Pons (tissue), 1 donor: ENCODE data around the gene TNIP3.
"Not testable (repeated sequence)": the region's sequence is repeated elsewhere in the genome, so short reads cannot be mapped to it uniquely, and the experiment has no call there.

Experiments used
- DNase-seq: peaks from one replicate; pipeline ENCODE4 v3.0.0-alpha.2; 2016; ENCODE audit warnings: low spot score

Gene TNIP3

DNA sequence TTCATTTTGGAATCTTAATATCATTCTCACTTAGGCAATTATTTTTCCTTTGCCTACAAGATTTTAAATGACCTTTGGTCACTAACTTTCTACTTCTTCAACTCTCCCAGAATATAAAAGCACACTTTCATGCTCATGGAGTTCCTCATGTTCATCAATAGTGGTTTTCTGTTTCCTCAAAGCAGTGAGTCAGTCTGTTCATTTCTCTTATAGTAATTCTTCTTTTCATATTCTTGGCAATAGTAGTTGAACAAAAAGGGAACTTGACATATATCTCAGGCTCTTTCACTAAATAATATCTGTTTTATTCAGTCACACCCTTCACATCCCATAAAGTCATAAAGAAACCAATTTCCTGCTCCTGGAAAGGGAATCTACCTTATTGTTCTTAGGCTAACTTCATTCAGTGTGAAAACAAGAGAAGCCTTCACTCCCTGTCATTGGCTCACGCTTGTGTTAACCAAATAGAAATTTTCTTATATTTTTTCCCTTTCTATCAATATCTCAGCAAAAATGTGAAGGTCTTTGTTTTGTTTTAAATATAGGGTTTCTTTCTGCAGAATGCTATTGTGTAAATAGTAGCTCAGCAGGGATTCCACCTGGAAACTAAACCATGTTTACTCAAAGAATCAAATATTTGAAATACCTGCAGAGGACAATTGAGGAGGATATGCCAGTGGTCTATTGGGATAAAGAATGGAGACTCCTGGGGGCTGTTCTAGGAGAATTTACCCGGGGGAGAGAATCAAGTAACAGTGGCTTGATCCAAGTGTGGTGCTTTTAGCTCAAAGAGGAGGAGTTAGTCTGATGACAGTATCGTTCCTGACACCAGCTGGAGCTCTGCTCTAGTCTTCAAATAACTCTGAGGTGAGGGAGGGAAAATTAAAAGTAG is 13.4 kb upstream of the TNIP3 start:
- DNase-seq, result no peak

DNA sequence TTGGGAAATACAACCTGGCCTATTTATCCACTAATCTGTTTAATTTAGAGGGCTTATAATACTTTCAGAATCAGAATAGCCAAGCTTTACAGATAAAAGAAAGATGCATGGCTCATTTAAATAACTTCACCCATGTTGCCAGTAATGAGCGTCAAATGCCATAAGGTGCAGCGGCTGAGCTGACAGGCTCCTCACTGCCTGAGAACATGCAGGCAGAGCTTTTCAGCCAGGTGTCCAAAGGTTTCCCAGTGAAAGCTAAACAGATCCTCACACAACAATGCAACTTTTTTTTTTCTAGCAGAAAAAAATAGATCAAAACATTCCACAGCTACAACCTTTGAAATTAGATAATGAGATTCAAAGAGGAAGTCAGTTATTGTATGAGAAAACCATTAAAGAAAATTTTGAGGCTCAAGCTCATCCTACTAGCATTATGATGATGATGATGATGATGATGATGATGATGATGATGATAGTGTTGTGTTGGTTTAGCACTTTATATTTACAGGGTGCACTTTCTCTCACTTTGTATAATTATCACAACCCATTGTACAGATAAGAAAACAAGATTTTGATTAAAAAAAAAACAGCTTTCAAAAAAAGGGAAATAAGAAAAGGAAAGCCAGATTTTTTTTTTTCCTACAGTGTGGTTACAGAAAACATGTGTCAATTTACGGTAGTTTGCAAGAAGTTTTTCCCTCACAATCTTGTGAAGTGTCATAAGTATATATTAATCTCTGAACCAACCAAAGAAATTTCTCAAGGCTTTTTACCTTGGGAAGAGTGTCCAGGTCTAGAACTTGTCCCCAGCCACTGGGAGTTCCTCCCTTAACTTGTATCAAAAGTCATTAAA is 12.2 kb upstream of the TNIP3 start:
- DNase-seq, result no peak

DNA sequence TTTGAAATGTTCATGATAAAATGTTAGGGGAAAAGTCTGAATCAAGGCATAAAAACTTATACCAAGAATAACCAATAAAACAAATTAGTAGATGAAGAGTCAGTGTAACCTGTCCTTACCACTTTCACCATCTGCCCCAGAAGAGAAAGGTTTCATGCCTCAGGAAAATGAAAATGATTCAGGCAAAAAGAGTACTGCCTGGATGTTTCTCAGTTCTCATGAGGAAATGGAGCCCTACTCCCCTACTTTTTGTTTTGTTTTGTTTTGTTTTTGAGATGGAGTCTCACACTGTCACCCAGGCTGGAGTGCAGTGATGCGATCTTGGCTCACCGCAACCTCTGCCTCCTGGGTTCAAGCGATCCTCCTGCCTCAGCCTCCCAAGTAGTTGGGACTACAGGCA is 7.4 kb upstream of the TNIP3 start:
- DNase-seq, result not testable (repeated sequence)

DNA sequence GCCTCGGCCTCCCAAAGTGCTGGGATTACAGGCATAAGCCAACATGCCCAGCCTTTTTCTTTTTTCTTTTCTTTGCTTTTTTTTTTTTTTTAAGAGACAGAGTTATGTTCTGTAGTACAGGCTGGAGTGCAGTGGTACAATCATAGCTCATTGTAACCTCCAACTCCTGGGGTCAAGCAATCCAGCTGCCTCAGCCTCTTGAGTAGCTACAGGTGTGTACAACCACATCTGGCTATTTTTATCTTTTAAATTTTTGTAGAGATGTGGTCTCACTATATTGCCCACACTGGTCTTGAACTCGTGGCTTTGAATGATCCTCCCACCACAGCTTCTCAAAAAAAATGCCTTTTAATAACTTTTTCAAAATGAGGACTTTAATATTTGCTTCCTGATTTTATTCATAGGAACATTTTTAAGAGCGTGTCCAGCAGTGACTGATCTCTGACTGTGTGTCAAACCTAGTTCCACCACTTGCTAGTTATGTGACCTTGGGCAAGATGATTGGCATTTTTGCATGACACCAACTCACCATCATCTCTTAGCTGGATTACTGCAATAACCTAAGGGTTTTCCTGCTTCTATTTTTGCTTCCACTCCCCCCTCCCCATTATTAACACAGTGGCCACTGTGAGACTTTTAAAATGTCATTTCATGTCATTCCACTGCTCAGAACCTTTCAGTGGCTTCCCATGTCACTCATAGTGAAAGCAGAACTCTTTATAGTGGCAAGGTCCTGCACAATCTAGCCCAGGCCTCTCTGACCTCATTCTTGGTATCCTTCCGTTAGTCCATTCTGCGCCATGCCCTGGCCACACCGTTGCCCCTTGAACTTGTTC is 4.5 kb upstream of the TNIP3 start:
- peak; percentile 65 for DNase-seq

DNA sequence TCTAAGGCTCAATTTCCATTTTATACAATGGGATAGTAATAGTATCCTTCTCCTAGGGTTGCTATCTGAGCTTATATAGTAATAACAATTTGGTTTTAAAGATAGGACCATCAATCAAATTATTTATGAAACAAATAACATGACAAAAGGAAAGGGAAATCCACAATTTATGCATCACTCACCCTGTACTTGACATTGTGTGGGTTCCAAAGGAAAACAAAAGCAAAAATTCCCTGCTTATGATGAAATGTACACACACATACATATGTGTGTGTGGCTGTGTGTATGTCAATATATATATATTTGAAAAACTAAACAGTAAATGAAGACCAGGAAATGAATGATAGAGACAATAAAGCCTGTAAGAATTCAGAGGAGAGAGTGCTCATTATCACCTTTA is 2.9 kb upstream of the TNIP3 start:
- no peak for DNase-seq

DNA sequence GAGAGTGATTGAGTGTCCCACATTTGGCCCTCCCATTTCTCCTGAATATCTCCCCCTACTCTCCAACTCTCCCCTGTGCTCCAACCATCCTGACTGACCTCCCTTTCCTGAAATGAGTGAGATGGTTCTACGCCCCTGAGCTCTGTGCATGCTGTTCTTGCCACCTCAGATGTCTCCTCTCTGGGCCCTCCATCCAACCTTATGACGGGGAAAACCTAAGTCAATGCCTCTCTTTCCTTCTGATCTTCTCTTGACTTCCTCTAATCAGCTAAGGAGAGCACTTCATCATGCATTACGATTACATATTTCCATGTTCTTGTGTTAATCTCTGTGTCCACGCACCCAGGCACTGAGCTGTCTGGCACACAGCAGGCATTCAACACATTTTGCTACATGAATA is 1.1 kb upstream of the TNIP3 start:
- DNase-seq, result no peak

DNA sequence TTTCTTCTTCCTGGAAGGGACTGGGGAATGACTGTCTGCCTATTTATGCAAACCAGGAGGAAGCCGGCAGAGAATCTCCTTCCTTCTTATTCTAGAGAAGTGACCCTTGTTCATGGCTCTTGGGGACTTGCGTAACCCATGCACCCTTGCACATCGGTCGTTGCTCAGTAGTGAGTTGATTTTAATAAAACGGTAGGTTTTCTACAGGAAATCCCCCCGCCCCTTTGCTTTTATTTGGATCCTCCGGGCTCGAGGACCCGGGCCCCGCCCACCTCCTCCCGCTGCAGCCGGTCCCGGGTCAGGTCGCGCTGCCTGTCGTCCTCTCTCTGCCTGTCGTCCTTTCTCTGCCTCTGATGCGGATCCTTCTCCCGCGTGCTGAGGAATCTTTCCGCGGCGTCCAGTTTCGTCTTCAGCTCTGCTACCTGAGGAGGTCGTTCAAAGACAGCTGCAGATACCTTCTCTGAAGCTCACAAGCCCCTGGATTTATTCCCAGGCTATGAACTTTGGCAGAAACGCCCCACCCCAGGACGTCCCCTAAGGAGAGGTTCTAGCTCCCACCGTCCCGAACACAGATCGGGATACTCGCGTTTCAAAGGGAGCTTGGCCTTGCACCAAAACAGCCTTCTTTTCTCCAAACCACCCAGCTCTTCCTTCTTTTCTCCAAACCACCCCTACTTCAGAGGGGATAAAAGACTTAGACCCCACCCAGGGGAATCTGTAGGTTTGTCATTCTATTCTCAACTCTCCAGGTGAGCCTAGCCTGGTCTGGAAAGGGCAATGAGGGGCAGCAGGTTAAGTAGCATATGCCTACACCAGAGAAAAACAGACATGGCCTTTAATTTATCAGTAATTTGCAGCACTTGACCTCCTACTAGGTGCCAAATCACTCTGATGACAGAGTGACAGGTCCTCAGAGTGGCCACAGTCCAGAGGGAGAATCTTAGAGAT is 7.0 kb downstream of the TNIP3 start:
- peak; percentile 53 for DNase-seq

DNA sequence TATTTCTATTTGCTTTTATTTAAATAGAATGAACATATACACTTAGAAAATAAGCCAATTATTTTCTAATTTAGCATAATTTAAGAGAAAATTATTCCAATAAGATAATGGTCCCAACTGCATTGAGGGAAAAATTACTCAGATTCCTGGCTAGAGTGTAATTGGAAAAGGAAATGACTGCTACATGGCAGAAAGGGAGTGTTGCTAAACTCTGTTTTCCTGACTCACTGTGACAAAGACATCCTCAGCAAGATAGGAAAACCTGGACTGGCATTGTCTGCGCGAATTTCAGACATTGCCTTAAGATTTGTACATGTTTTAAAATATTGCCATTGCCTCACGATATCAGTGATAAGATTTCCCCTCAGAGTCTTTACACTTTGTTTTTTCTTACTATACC is 8.2 kb downstream of the TNIP3 start:
- DNase-seq, result no peak

DNA sequence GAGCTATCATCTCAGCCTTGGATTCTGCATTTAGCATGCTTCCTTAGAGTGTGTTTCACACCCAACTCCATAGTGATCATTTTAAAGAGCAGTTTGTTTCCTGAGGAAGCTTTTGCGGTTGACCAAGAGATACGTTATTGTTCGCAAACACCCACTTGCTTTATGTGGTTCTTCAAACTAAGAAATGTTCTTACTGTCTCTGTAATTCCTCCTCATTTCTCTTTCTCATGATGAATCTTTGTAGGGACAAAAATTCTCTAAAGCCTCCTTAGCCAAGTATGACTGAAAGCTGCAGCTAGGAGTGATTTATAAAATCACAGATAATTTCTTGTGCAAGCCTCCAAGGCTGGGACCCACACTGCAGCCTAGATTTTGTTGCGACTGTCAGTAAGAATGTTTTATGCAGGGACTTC is 10.0 kb downstream of the TNIP3 start:
- DNase-seq, result no peak

DNA sequence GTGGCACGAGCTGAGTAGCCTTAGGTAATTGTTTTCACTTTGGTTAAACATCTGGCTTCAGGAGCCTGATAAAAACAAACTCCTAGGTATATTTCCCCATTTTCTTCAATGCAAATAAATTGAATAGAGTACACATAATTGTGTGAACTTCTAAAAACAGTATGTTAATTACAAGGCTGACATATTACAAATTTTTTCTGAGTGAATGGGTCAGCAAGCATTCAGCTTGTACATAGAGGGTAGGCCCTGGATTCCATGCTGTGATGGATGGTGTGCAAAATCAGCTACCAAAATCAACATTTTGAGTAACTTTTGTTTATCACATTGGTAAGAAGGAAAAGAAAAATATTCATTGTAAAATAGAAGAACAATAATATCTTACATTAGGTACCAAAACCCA is 12.2 kb downstream of the TNIP3 start:
- DNase-seq, result no peak

DNA sequence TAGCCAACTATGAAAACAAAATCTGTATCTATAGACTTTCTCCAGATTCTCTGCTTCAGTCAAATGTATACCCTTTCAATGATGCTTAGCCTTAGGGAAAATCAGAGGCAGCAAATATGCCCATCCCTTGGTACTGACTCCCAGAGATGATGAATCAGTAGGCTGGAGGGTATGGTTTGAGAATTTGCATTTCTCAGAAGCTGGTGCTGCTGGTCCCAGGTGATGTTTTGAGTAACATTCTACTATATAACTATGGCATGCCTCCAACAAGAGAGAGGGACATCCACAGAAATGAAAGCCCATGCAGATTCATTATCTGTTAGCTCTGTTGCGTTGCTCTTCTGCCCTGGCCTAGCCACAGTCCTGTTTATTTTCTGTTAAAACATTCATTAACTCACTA is 13.6 kb downstream of the TNIP3 start:
- no peak for DNase-seq

DNA sequence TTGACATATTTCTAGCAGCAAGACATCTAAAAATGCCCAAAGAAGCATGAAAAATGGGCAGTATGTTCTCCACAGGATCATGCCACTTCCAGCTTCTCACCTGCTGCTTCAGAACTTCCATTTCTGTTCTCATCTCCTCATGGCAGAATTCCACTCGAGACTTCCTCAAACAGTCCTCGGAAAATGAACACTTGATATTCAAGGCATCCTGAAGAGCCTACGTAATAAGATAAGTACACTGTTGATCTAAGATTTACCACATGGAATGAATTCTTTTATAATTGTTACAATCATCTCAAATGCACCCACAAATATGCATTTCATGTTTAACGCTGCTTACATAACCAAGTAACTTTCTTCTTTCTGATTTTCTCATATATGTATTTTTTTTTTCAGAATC is 14.1 kb downstream of the TNIP3 start:
- DNase-seq, result no peak

DNA sequence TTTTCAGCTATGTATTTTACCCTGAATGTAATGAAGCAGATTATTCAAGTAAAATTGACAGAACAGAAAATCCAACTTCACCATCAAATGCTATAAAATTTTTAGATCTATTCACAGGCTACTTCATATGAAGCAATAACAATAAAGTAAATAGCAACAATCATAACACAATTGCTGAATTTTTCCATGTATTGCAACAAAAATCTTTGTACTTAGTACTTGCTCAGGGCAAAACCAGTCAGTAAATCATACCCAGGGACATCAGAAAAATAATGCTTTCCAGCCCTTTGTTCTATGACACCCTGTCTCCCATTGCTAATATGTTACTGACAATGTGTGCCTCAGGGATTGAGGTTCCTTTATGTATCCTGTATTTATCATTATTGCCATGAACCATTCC is 15.5 kb downstream of the TNIP3 start:
- no peak for DNase-seq

DNA sequence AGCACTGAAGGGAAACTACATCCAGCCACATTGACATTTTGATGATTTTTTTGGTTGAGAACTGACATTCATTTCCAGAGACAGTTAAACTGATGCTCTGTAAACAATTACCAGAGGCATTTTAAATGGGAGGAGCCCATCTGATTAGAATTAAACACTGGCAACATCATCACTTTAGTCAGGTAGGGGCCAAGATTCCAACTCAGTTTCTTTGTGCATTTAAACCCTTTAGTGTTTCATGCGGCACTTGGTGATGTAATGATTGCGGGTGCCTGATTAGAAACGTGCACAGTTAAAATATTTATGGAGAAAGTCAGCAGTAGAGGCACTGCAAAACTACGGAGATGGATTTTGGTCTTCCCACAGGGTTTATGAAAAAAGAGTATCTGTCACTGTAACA is 16.1 kb downstream of the TNIP3 start:
- DNase-seq, result no peak

DNA sequence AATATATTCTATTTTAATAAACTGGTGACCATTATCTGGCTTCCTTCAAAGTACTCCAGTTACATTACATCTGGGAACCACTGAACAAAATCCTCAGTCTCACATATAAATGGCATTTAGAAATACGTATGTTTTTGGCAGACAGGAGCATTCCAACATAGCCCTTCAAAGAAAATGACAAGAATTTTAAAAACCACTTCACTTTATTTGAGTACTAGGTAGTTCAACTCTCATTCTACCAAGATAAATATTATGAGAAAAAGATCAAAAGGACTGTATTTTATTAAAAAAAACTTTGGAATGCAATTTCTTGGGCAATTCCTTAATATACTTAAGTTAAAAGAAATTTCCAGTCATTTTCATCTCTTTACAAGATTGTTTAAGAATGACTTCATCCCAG is 17.6 kb downstream of the TNIP3 start:
- DNase-seq, result no peak

DNA sequence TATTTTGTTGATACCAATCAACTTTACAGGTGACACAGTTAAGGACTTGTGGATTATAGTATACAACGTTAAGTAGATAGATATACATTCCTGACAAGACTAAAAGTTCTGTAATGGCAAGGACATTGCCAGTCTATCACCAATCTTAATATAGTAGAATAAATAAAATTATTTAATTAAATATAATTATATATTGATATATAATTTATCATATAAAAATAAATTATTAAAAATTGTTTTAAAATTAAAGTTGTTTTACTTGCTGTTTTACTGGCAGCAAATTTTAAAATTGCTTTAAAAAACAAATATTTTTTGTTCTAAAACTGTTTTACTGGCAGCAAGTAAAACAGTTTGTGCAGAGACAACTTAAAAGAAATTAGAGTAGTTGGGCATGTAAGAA is 18.7 kb downstream of the TNIP3 start:
- no peak for DNase-seq

DNA sequence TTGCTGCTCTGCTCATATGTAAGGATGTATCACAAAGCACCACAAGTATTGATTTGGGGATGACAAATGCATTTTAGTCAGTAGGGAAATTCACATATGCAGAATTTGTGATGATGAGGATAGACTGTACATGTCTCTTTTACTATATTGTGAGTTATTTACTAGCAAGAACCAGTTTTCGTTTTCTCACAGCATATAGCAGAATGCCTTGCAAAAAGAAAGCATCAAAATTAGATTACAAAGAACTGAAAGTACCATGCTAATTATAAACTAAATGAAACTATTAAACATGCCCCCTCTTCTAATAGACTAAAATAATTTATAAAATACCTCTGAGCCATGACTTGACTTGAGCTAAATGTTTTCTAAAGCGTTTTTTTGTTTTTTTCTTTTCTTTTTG is 20.1 kb downstream of the TNIP3 start:
- DNase-seq, result no peak

DNA sequence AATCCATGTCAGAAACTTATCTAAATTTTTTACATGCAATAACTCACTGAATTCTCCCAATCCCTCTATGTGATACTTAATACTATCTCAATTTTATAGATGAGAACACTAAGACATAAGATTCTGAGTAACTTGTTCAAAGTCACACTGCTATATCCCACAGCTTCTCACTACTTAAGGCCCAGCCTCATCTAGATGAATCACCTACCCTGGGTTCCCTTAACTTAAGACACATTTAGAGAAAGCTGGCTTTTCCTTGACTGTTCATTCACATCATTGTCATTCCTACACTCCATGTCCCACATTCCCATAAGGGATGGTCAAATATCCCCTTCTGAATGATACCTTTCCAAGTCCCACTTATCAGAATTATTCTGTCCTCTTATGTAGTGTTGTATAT is 21.0 kb downstream of the TNIP3 start:
- no peak for DNase-seq

DNA sequence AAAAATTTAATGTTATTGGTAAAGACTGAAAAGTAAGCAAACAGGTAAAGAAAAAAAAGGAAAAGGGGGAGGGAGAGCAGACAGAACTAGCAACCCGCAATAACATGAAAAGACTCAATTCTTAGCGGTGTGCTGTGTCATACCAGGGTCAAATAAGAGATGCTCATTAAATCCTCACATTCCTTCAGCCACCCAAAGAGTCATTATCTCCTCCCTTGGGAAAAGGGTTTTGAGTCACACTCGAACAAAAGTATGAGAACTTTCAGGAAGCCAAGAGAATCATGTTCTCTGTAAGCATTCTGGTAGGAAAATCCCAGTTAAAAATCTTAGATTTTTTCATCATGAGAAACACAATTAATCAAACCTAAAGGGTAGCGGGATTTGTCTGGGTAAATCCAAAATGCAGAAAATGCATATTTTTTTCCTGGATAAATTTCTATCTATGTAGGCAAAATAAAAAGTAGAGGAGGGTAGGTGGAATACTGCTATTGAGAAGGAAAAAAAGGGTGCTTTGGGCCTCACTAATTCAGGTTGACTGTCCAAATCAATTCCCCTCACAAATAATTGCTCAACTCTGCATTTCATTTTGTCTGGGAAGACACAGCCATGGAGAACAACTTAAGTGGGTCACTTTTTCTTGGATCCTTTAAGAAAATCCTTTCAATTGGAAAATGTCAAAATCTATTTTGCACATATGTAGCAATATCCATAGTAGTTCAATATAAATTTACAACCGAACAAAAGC is 23.2 kb downstream of the TNIP3 start:
- DNase-seq, result no peak

DNA sequence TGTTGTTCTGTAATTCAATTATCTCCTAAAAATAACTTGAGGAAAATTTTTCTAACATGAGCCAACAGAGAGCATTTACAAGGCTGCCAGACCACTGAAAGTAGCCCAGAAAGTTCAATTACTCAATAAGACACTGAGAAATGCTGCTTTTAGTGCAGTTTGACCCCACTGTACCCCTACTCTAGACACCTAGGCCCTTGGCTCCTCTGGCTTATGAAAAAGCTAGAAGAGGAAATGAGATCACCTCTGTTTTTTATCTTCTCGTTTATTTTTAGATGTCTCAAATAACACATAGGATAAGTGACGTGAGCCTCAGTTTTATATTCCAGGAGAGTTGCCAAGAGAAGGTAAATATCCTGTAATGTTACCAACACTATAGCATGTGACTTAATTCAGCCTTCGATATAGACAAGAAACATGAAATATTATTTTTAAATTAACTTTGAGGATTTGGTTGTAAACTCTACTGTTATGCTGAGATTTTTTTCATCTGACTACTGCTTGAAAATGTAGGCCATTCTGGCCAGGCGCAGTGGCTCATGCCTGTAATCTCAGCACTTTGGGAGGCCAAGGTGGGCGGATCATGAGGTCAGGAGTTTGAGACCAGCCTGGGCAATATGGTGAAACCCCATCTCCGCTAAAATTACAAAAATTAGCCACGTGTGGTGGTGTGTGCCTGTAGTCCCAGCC is 24.4 kb downstream of the TNIP3 start:
- DNase-seq, result no peak
